SK-N-SH treated with all-trans-retinoic acid at 6 μM for 48 hours (cell line): Measurements from ENCODE around the gene SEZ6L.

Source experiments
- CSDC2 ChIP-seq: fragments of 250-450 bp; sonication (Bioruptor Pico); IDR thresholded peaks from 2 replicates; pipeline ENCODE4 v1.5.0; 2020; ENCODE audit warnings: mild to moderate bottlenecking, moderate library complexity
- ISL1 ChIP-seq: fragments of 250-450 bp; sonication (Bioruptor Pico); IDR thresholded peaks from 2 replicates; pipeline ENCODE4 v2.1.2; 2022; ENCODE audit warnings: mild to moderate bottlenecking, moderate library complexity

GRCh38 chr22:26330971-26331625, 161.8 kb downstream of the SEZ6L start:
- TF ChIP-seq ISL1 (CRISPR knock-in tag) (no peak), CSDC2 (CRISPR knock-in tag) (no peak)
